Nephron (organoid): ENCODE data around the gene MSI2.

ENCODE experiments used
- H3K27ac Mint-ChIP-seq, 3 experiments: 2 replicates each; pipeline ENCODE4 v1.8.0; 2020; ENCODE audit warnings: mixed read lengths in 3 of 3, mild to moderate bottlenecking in 2 of 3, moderate library complexity in 1 of 3
- H3K27me3 Mint-ChIP-seq: 2 replicates; pipeline ENCODE4 v1.8.0; 2021; ENCODE audit warnings: low read depth, mild to moderate bottlenecking, moderate library complexity, mixed read lengths
- H3K36me3 Mint-ChIP-seq: 2 replicates; pipeline ENCODE4 v1.8.0; 2020; ENCODE audit warnings: low read depth, mixed read lengths
- H3K4me1 Mint-ChIP-seq: 2 replicates; pipeline ENCODE4 v1.8.0; 2020; ENCODE audit warnings: mixed read lengths
- H3K4me3 Mint-ChIP-seq, 3 experiments: 2 replicates each; pipeline ENCODE4 v1.8.0; 2020; ENCODE audit warnings: mild to moderate bottlenecking in 3 of 3, mixed read lengths in 3 of 3, moderate library complexity in 2 of 3
- H3K9me3 Mint-ChIP-seq: 2 replicates; pipeline ENCODE4 v1.8.0; 2020; ENCODE audit warnings: mixed read lengths
- CTCF ChIP-seq, 3 experiments: fragments of 200-600 bp; sonication (generic); IDR thresholded peaks; one replicate each; pipeline ENCODE4 v1.5.0; 2021; ENCODE audit warnings: antibody characterized with exemption in 3 of 3; ENCODE audit not compliant: unreplicated experiment in 3 of 3

MSI2 gene

DNA sequence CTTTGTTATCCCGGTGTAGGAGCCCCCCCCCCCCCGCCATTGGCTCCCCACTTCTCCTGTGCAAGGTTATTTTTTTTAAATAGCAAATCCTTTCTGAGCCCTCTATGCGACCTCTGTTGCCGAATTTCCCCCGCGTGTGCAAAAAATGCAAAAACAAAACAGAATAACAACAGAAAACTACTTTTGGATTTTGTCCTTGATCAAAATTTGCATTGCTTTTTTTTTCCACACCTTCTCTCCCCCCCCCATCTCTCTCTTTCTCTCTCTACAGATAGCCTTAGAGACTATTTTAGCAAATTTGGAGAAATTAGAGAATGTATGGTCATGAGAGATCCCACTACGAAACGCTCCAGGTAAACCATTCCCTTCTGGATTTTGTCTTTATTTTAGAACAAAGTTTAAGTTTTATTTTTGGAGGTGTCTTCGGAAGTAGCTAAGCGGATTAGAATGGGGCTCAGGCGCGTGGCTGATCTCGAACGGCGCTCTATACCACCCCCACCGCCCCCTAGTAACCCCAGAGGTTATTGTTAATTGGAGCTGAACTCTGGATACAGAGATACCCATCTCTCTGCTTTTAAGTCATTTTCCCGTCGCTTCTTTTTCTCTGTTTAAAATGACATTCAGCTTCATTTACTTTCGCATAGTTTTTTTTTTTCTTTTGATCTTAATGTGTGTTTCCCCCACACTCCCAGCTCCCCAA, 1.0 kb downstream of the MSI2 start:
- Mint-ChIP-seq H3K4me1 (peaks cover 35% of the 10 kb centered on the region), H3K4me3 (peak overlapping the region; percentile 87 to 97 (median 94)), H3K27ac (peak overlapping the region; percentile 53 to 90 (median 87)), H3K9me3 (no peaks in the 10 kb centered on the region), H3K27me3 (peaks cover 42% of the 10 kb centered on the region), H3K36me3 (peaks cover 24% of the 10 kb centered on the region)
- no peak for TF ChIP-seq CTCF (IDR thresholded peaks at IDR 0.05; ENCODE audit: unreplicated experiment in 3 of 3)

GRCh38 chr17:57257895-57258851, 1.9 kb downstream of the MSI2 start:
- peak overlapping the region; percentile 53 to 90 (median 87) for H3K27ac Mint-ChIP-seq
- peak overlapping the region; percentile 87 to 97 (median 94) for H3K4me3 Mint-ChIP-seq
- H3K9me3 Mint-ChIP-seq, result no peaks in the 10 kb centered on the region
- TF ChIP-seq CTCF (IDR thresholded peaks at IDR 0.05; ENCODE audit: unreplicated experiment in 3 of 3), result no peak
- H3K27me3 Mint-ChIP-seq, result peaks cover 43% of the 10 kb centered on the region
- H3K36me3 Mint-ChIP-seq, result peaks cover 33% of the 10 kb centered on the region
- H3K4me1 Mint-ChIP-seq, result peaks cover 35% of the 10 kb centered on the region

- Mint-ChIP-seq H3K27me3 (peaks cover 47% of the 10 kb centered on the region), H3K27ac (peak overlapping the region in 2 of 3 experiments; percentile 53 to 90), H3K36me3 (peaks cover 43% of the 10 kb centered on the region), H3K4me3 (peak overlapping the region; percentile 87 to 97 (median 94)), H3K4me1 (peaks cover 35% of the 10 kb centered on the region), H3K9me3 (no peaks in the 10 kb centered on the region)
- no peak for TF ChIP-seq CTCF (IDR thresholded peaks at IDR 0.05; ENCODE audit: unreplicated experiment in 3 of 3)
Observed at GRCh38 chr17:57259306-57259705, 3.0 kb downstream of the MSI2 start.

- no peak for TF ChIP-seq CTCF (IDR thresholded peaks at IDR 0.05; ENCODE audit: unreplicated experiment in 3 of 3)
- Mint-ChIP-seq H3K9me3 (no peaks in the 10 kb centered on the region), H3K27ac (no peak overlapping the region), H3K36me3 (peaks cover 47% of the 10 kb centered on the region), H3K27me3 (peaks cover 47% of the 10 kb centered on the region), H3K4me3 (peak overlapping the region; percentile 64 to 97 (median 87)), H3K4me1 (peaks cover 35% of the 10 kb centered on the region)
Observed at GRCh38 chr17:57259817-57260216, 3.5 kb downstream of the MSI2 start.

DNA sequence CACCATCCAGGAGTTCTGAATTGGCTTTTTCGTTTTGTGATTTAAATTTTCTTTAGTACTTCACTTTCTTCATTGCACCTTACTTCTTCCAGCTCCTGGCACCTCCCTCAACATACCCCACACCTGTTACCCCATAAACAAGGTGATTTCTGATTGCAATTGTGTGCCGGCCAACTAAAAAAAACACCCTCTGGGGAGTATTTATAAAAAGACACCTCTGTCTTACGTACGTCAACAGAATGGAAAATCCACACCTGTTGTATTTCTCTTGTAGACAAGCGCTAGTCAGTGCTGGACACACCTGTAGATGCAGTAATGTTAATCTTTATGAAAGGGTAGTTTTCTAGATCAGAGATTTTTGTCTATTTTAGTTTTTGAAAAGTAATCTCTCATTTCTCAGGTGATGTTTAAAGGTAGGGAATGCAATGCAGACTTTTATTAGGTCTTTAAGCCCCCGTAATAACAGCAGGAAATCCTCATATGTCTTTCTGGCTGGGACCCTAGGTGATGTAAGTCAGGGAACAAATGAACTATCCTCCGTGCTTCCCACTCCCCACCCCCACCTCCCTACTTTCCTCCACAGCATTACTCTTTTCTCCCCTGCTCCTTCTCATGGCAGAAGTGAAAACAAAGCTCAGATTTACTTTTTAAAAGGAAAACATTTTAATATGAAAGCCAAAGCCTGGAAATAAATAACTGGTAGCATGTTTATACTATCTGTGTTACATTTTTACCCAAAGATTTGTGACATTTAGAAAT, 4.2 kb downstream of the MSI2 start:
- Mint-ChIP-seq H3K4me1 (peaks cover 35% of the 10 kb centered on the region), H3K36me3 (peaks cover 54% of the 10 kb centered on the region), H3K9me3 (no peaks in the 10 kb centered on the region), H3K27ac (no peak overlapping the region), H3K27me3 (peaks cover 44% of the 10 kb centered on the region), H3K4me3 (peak overlapping the region; percentile 56 to 87 (median 64))
- TF ChIP-seq CTCF (IDR thresholded peaks at IDR 0.05; ENCODE audit: unreplicated experiment in 3 of 3), result no peak
